Right lobe of liver (tissue), 6 donors: ENCODE data around the gene RNASET2. TPM values are rescaled to one million over a fixed set of nuclear protein-coding genes. Genes with fewer than 3 reads are reported as not detected.

Experiments used
- ATAC-seq, 4 donors: fragments of 200-7000 bp; cut with Tn5 transposase; one replicate each; pipeline ENCODE4 v1.9.1; 2020; ENCODE audit warnings: mild to moderate bottlenecking in 4 of 4, moderate library complexity in 4 of 4
- DNase-seq, 3 donors: peaks; one replicate each; pipeline ENCODE4 v3.0.0-alpha.2; 2020
- H3K27ac ChIP-seq, 3 donors: fragments of 200-600 bp; one replicate each; pipeline ENCODE4 v1.8.0; 2022
- H3K27me3 ChIP-seq, 2 donors: fragments of 200-600 bp; one replicate each; pipeline ENCODE4 v1.8.0; 2022
- H3K36me3 ChIP-seq, 4 donors: fragments of 200-600 bp; sonication (generic) in 1 of 4; one replicate each; pipeline versions ENCODE4 v1.5.1 to v1.8.0; 2017 to 2022; ENCODE audit warnings: control low read depth in 1 of 4
- H3K4me1 ChIP-seq, 4 donors: fragments of 200-600 bp; sonication (generic) in 1 of 4; one replicate each; pipeline versions ENCODE4 v1.5.1 to v1.8.0; 2017 to 2022; ENCODE audit warnings: control low read depth in 1 of 4
- H3K4me3 ChIP-seq, 3 donors: fragments of 200-600 bp; one replicate each; pipeline ENCODE4 v1.8.0; 2022
- H3K9me3 ChIP-seq, 4 donors: fragments of 200-600 bp; sonication (generic) in 1 of 4; one replicate each; pipeline versions ENCODE4 v1.5.1 to v1.8.0; 2017 to 2022; ENCODE audit warnings: control low read depth in 1 of 4
- POLR2A ChIP-seq: fragments of 450-650 bp; IDR thresholded peaks from one replicate; pipeline ENCODE4 v1.6.1; 2017; ENCODE audit warnings: antibody characterized with exemption, mild to moderate bottlenecking
- WGBS: methylation state at CpG from one replicate; pipeline ENCODE4 v1.1.6; 2018; ENCODE audit warnings: low coverage, low lambda C conversion rate; ENCODE audit not compliant: insufficient coverage; ENCODE audit errors: missing lambda C conversion rate; 5-methylcytosine and 5-hydroxymethylcytosine counted together
- intact Hi-C, 2 donors: fragments of 100-400 bp; cut with DNase I; formaldehyde crosslinking; loops; one replicate each; pipeline versions ENCODE4 v1.11.2 to v1.14.1; 2022
- total RNA-seq, 6 experiments: library from RNA; depleted of rRNA in 2 of 6; stranded (reverse); fragments of >200 nt in 2 of 6; fragmentation: NEBNext Ultra II Directional in 3 of 6; extraction: Animal tissue kit (Norgen Biotek cat#: 25700) in 3 of 6; gene quantifications; one replicate each; pipeline versions ENCODE4 v1.1.0 to v1.2.4, GENCODE V29; 2016 to 2023
- TF ChIP-seq, protein P1 (sequence below), 4 donors: fragments of 200-600 bp in 3 of 4; fragments of 450-650 bp in 1 of 4; IDR thresholded peaks; one replicate each; pipeline versions ENCODE4 v1.5.1 to v1.8.0; 2016 to 2022; ENCODE audit warnings: antibody characterized with exemption in 4 of 4, mild to moderate bottlenecking in 2 of 4
- donor health status: DM: no; HTN: yes; CAD: no.
- donor health status: DM: no; HTN: no; CAD: no.
- donor health status: DM: no; HTN: no; CAD: no.
- donor health status: DM: no; HTN: yes; CAD: no.
- donor health status: DM: no; HTN: yes; CAD: no.

RNASET2 gene
- total RNA-seq, 6 experiments from 2014 or later: 21.7 to 48.4 (median 30.8) TPM

DNA sequence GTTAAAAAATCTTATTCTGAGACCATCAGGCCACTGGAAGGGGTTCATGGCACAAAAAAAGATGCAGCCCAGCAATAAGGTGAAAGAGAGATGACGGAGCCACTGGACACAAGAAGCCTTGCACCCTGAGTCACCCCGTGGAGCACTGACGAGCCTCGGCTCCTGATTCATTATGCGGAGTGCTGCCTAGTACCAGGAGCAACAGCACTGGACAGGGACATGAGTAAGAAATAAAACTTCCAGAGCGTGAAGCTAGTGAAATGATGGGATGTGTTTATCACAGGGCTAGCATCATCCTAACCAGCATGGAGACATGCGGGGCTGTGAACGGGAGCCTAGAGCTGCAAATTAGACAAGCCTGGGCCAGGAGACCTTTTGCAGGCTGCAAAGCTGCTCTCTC lies 53.3 kb downstream of the RNASET2 start:
- WGBS: 77% methylated on average over 7 of the region's 8 CpGs
- H3K4me3 ChIP-seq: no peak overlapping the region
- H3K27ac ChIP-seq: no peak overlapping the region

DNA sequence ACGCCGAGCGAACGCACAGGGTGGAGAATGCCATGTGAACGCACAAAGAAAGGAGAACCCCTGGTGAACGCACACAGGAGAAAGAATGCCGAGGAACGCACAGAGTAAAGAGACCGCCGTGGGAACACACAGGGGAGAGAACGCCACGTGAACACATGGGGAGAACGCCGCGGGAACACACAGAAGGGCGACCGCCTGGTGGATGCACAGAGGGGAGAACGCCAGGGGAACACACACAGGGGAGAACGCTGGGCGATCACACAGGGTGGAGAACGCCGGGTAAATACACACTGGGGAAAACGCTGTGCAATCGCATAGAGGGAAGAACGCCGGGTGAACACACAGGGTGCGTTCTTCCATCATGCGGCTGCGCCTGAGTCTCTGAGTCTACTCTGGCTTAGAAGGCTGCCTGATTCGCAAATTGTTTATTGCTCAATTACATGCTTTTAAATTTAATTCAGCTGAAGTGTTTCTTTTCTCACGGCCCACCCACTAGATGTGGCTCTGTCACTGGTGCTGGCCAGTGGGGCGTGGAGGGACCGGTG lies 54.1 kb downstream of the RNASET2 start:
- ATAC-seq: no peak
- no peaks in the 10 kb centered on the region for H3K9me3 ChIP-seq
- no peaks in the 10 kb centered on the region for H3K27me3 ChIP-seq
- no peak for TF ChIP-seq POLR2A
- TF ChIP-seq, protein P1, sequence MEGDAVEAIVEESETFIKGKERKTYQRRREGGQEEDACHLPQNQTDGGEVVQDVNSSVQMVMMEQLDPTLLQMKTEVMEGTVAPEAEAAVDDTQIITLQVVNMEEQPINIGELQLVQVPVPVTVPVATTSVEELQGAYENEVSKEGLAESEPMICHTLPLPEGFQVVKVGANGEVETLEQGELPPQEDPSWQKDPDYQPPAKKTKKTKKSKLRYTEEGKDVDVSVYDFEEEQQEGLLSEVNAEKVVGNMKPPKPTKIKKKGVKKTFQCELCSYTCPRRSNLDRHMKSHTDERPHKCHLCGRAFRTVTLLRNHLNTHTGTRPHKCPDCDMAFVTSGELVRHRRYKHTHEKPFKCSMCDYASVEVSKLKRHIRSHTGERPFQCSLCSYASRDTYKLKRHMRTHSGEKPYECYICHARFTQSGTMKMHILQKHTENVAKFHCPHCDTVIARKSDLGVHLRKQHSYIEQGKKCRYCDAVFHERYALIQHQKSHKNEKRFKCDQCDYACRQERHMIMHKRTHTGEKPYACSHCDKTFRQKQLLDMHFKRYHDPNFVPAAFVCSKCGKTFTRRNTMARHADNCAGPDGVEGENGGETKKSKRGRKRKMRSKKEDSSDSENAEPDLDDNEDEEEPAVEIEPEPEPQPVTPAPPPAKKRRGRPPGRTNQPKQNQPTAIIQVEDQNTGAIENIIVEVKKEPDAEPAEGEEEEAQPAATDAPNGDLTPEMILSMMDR (IDR thresholded peaks at IDR 0.05): no peak
- intact Hi-C loops: no loop called here
- no peaks in the 10 kb centered on the region for H3K4me1 ChIP-seq
- no peak overlapping the region for H3K27ac ChIP-seq
- DNase-seq: no peak
- no peaks in the 10 kb centered on the region for H3K36me3 ChIP-seq
- no peak overlapping the region for H3K4me3 ChIP-seq
- WGBS: 91% methylated on average over 6 of the region's 33 CpGs

More for the DNA sequence above, 53.3 kb downstream of the RNASET2 start:
- no peak for DNase-seq
- H3K36me3 ChIP-seq: no peaks in the 10 kb centered on the region
- intact Hi-C loops: no loop called here
- ATAC-seq: no peak
- H3K9me3 ChIP-seq: no peaks in the 10 kb centered on the region
- H3K27me3 ChIP-seq: no peaks in the 10 kb centered on the region
- TF ChIP-seq POLR2A: no peak
- TF ChIP-seq, protein P1 (IDR thresholded peaks at IDR 0.05): no peak
- no peaks in the 10 kb centered on the region for H3K4me1 ChIP-seq

GRCh38 chr6:166901626-166902025 lies 54.7 kb downstream of the RNASET2 start:
- Histone ChIP-seq H3K4me3 (no peak overlapping the region), H3K27me3 (no peaks in the 10 kb centered on the region), H3K36me3 (no peaks in the 10 kb centered on the region), H3K9me3 (no peaks in the 10 kb centered on the region), H3K4me1 (no peaks in the 10 kb centered on the region), H3K27ac (no peak overlapping the region)
- DNase-seq: no peak
- TF ChIP-seq, protein P1 (IDR thresholded peaks at IDR 0.05): no peak
- no peak for TF ChIP-seq POLR2A
- no peak for ATAC-seq
- intact Hi-C loops: no loop called here
- 93% methylated on average over 42 of the region's 45 CpGs for WGBS

- TF ChIP-seq, protein P1 (IDR thresholded peaks at IDR 0.05): no peak
- TF ChIP-seq POLR2A: no peak
- Histone ChIP-seq H3K4me3 (no peak overlapping the region), H3K4me1 (no peaks in the 10 kb centered on the region), H3K9me3 (no peaks in the 10 kb centered on the region), H3K27ac (no peak overlapping the region), H3K27me3 (no peaks in the 10 kb centered on the region), H3K36me3 (no peaks in the 10 kb centered on the region)
- DNase-seq (no peak), ATAC-seq (no peak)
- intact Hi-C loops: no loop called here
- 91% methylated on average over 36 of the region's 53 CpGs for WGBS
Measured at GRCh38 chr6:166900956-166901607, 55.3 kb downstream of the RNASET2 start.
